Loucy (cell line): ENCODE data around the gene RPS6KA2.

ENCODE experiments used
- EZH2phosphoT487 ChIP-seq: fragments of 200-600 bp; IDR thresholded peaks from 2 replicates; pipeline ENCODE4 v1.6.1; 2018; ENCODE audit warnings: antibody characterized with exemption, mild to moderate bottlenecking, moderate library complexity, borderline replicate concordance
- TF ChIP-seq, protein P1 (sequence below): fragments of 200-600 bp; sonication (generic); conservative IDR thresholded peaks from 2 replicates; pipeline ENCODE4 v1.5.1; 2014; ENCODE audit warnings: mild to moderate bottlenecking, antibody characterized with exemption, low read length

- TF ChIP-seq EZH2phosphoT487, result no peak
- TF ChIP-seq, protein P1, sequence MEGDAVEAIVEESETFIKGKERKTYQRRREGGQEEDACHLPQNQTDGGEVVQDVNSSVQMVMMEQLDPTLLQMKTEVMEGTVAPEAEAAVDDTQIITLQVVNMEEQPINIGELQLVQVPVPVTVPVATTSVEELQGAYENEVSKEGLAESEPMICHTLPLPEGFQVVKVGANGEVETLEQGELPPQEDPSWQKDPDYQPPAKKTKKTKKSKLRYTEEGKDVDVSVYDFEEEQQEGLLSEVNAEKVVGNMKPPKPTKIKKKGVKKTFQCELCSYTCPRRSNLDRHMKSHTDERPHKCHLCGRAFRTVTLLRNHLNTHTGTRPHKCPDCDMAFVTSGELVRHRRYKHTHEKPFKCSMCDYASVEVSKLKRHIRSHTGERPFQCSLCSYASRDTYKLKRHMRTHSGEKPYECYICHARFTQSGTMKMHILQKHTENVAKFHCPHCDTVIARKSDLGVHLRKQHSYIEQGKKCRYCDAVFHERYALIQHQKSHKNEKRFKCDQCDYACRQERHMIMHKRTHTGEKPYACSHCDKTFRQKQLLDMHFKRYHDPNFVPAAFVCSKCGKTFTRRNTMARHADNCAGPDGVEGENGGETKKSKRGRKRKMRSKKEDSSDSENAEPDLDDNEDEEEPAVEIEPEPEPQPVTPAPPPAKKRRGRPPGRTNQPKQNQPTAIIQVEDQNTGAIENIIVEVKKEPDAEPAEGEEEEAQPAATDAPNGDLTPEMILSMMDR, result peak; percentile 52
Measured at GRCh38 chr6:166456395-166457156, 170.5 kb downstream of the RPS6KA2 start.
